GM20000 (cell line): ENCODE data around the gene PPM1F.
"Not testable (repeated sequence)": the region's sequence is repeated elsewhere in the genome, so short reads cannot be mapped to it uniquely, and the experiment has no call there.

Experiments
- DNase-seq: peaks from one replicate; pipeline ENCODE4 v3.0.0; 2012; ENCODE audit warnings: low spot score
- TF ChIP-seq, protein P1 (sequence below): IDR thresholded peaks from 2 replicates; pipeline ENCODE4 v1.5.1; 2012; ENCODE audit warnings: mild to moderate bottlenecking, control low read depth; ENCODE audit errors: extremely low read depth, missing control alignments

PPM1F gene

DNA sequence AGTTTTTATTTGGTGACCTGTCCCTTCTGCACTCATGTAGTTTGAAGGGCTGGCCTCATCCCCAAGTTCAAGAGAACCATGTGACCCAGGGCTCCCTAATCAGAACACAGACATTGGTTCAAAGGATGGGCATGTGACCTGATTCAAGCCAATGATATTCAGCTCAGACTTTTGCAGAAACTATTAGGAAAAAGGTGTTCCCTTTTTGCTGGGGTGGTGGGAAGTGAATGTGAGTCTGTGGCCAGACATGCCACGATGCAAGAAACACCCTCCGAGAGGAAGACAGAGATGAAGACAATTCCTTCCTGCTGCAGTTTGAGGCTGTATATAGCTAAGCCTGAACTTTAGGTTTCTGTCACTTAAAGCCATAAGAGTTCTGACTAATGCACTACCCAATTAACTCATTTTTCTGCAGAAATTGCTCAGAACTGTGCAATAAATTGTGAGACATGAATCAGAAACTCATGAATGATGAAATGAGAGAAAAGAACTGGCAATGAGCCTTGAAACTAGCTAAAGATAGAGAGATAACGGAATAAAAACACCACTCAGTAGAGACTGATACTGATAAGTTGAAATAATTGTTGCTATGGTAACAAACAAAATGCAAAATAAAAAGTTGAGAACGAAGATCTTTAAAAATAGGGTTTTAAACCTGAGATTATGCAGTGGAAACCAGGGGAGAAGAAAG lies 76.0 kb downstream of the PPM1F start:
- DNase-seq, result no peak
- TF ChIP-seq, protein P1, sequence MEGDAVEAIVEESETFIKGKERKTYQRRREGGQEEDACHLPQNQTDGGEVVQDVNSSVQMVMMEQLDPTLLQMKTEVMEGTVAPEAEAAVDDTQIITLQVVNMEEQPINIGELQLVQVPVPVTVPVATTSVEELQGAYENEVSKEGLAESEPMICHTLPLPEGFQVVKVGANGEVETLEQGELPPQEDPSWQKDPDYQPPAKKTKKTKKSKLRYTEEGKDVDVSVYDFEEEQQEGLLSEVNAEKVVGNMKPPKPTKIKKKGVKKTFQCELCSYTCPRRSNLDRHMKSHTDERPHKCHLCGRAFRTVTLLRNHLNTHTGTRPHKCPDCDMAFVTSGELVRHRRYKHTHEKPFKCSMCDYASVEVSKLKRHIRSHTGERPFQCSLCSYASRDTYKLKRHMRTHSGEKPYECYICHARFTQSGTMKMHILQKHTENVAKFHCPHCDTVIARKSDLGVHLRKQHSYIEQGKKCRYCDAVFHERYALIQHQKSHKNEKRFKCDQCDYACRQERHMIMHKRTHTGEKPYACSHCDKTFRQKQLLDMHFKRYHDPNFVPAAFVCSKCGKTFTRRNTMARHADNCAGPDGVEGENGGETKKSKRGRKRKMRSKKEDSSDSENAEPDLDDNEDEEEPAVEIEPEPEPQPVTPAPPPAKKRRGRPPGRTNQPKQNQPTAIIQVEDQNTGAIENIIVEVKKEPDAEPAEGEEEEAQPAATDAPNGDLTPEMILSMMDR, result no peak

DNA sequence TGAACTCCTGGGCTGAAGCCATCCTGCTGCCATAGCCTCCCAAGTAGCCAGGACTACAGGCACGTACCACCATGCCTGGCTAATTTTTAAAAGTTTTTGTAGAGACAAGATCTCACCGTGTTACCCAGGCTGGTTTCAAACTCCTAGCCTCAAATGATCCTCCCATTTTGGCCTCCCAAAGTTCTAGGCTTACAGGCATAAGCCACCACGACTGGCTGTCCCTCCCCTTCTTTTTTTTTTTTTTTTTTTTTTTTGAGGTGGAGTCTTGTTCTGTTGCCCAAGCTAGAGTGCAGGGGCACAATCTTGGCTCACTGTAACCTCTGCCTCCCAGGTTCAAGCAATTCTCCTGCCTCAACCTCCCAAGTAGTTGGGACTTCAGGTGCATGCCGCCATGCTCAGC lies 77.7 kb downstream of the PPM1F start:
- DNase-seq, result not testable (repeated sequence)

DNA sequence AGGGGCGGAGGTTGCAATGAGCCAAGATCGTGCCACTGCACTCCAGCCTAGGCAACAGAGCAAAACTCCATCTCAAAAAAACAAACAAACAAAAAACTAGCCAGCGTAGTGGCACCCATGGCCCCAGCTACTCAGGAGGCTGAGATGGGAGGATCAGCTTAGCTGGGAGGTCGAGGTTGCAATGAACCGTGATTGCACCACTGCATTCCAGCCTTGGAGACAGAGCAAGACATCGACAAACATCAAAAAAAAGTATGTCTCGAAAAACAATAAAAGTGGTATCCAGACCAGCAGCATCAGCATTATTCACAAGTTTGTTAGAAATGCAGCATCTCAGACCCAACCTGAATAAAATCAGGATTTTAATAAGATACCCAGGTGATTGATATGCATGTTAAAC lies 79.0 kb downstream of the PPM1F start:
- TF ChIP-seq, protein P1, result no peak
- DNase-seq, result no peak

DNA sequence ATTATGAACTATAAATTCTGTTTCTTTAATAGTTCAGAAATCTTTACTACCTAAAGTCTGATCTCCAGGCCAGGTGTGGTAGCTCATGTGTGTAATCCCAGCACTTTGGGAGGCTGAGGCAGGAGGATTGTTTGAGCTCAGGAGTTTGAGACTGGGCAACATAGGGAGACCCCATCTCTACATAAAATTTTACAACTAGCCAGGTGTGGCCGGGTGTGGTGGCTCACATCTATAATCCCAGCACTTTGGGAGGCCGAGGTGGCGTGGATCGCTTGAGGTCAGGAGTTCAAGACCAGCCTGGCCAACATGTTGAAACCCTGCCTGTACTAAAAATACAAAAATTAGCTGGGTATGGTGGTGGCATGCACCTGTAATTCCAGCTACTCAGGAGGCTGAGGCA lies 79.9 kb downstream of the PPM1F start:
- DNase-seq, result not testable (repeated sequence)
